GM06990 (cell line): ENCODE measurements around the gene ATXN2.

Experiments
- DNase-seq: peaks from one replicate; pipeline ENCODE4 v3.0.0-alpha.2; 2011; ENCODE audit not compliant: insufficient read length; ENCODE audit errors: extremely low read depth
- H3K27me3 ChIP-seq: replicated peaks from 2 replicates; pipeline ENCODE4 v1.6.0; 2011; ENCODE audit warnings: low read length; ENCODE audit not compliant: control insufficient read depth, insufficient read depth
- H3K36me3 ChIP-seq: 2 replicates; pipeline ENCODE4 v1.5.1; 2011; ENCODE audit warnings: low read length; ENCODE audit not compliant: control insufficient read depth, insufficient read depth
- H3K4me3 ChIP-seq: replicated peaks from 2 replicates; pipeline ENCODE4 v1.5.1; 2011; ENCODE audit warnings: low read depth, mild to moderate bottlenecking, control low read depth, low read length
- TF ChIP-seq, protein P1 (sequence below): IDR thresholded peaks from 2 replicates; pipeline ENCODE4 v1.5.1; 2011; ENCODE audit warnings: low read length, control low read depth, mild to moderate bottlenecking, inconsistent platforms; ENCODE audit not compliant: insufficient read depth, poor library complexity, severe bottlenecking

ATXN2 gene

DNA sequence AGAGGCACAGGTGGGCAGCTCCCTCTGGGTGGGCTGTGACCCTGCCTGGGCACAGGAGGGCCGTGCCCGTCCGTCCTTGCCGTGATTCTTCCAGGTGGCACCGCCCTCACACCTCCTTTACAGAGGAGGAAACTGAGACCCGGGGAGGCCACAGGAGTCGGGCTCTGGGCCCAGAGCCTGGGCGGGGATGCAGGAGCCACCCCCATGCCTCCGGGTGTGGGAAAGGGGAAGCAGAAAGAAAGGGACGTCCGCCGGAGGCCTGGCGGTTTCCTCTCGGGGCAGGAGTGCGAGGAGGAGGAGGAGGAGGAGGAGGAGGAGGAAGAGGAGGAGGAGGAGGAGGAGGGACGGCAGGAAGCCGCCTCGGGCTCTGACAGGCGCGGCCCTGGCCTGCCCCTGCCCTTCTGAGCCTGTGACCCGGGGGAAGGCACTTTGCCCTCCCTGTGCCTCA is 170.4 kb downstream of the ATXN2 start:
- peak; percentile 47 for DNase-seq
- H3K4me3 ChIP-seq: peak overlapping the region; percentile 16

DNA sequence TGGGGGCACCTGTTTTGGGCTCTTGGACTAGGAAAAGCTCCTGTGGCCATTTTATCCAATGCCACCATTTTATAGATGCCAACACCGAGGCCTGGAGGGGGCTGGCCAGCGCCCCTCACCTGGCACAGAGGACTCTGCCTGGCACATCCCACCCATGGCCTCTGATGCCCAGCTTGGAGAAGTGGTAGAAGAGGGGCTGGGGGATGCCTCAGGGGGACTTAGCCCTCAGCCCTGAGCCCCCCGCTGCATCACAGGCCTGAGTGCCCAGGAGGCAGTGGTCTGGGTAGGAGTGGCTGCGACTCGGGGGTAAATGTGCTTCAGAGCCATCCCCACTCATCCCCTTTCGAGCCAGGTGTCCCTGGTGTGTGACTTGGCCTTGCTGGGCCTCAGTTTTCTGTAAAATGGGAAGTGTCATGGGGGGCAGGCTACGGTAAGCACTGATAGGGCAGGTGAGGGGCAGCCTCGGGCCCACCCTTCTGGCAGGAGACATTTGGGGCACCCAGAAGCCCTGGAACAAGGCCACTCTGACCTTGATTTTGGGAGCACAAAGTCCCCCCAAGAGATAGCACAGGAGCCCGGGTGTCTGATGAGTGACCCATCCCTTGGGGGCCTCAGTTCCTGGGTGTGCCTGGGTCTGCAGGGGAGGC is 170.9 kb downstream of the ATXN2 start:
- TF ChIP-seq, protein P1, sequence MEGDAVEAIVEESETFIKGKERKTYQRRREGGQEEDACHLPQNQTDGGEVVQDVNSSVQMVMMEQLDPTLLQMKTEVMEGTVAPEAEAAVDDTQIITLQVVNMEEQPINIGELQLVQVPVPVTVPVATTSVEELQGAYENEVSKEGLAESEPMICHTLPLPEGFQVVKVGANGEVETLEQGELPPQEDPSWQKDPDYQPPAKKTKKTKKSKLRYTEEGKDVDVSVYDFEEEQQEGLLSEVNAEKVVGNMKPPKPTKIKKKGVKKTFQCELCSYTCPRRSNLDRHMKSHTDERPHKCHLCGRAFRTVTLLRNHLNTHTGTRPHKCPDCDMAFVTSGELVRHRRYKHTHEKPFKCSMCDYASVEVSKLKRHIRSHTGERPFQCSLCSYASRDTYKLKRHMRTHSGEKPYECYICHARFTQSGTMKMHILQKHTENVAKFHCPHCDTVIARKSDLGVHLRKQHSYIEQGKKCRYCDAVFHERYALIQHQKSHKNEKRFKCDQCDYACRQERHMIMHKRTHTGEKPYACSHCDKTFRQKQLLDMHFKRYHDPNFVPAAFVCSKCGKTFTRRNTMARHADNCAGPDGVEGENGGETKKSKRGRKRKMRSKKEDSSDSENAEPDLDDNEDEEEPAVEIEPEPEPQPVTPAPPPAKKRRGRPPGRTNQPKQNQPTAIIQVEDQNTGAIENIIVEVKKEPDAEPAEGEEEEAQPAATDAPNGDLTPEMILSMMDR: no peak
- peaks cover 6% of the 10 kb centered on the region for H3K36me3 ChIP-seq
- DNase-seq: no peak
- H3K27me3 ChIP-seq: no peaks in the 10 kb centered on the region
- H3K4me3 ChIP-seq: peak overlapping the region; percentile 3

More for the DNA sequence above, 170.4 kb downstream of the ATXN2 start:
- no peaks in the 10 kb centered on the region for H3K27me3 ChIP-seq
- TF ChIP-seq, protein P1: no peak
- peaks cover 6% of the 10 kb centered on the region for H3K36me3 ChIP-seq

DNA sequence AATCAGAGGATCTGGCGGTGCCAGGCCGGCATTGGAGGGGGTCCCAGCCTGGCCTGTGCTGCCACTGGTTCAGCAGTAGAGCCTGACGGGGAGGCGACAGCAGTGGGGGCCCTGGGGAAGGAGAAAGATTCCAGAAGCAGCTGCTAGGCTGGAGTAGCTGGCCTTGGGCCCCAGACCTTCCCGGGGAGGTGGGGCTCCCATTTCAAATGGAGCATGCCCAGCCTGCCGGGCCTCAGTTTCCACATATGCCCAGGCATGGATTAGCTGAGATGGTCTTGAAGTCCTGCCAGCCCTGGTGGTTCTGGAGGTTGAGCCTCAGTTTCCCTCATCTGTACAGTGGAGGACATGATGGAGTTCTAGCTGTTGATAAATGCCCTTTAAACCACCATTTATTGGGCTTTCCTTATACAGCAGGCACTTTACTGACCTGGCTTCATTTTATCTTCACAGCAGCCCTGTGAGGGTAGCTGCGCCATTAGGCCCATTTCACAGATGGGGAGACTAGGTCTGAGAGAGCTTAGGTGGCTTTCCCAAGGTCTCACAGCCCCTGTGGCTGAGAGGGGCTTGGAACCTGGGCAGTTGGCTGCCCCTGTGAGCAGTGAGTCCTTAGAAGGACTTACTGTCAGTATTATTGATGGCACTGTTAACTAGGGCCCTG is 171.6 kb downstream of the ATXN2 start:
- H3K27me3 ChIP-seq: no peaks in the 10 kb centered on the region
- DNase-seq: no peak
- TF ChIP-seq, protein P1: no peak
- peaks cover 6% of the 10 kb centered on the region for H3K36me3 ChIP-seq
- H3K4me3 ChIP-seq: no peak overlapping the region

DNA sequence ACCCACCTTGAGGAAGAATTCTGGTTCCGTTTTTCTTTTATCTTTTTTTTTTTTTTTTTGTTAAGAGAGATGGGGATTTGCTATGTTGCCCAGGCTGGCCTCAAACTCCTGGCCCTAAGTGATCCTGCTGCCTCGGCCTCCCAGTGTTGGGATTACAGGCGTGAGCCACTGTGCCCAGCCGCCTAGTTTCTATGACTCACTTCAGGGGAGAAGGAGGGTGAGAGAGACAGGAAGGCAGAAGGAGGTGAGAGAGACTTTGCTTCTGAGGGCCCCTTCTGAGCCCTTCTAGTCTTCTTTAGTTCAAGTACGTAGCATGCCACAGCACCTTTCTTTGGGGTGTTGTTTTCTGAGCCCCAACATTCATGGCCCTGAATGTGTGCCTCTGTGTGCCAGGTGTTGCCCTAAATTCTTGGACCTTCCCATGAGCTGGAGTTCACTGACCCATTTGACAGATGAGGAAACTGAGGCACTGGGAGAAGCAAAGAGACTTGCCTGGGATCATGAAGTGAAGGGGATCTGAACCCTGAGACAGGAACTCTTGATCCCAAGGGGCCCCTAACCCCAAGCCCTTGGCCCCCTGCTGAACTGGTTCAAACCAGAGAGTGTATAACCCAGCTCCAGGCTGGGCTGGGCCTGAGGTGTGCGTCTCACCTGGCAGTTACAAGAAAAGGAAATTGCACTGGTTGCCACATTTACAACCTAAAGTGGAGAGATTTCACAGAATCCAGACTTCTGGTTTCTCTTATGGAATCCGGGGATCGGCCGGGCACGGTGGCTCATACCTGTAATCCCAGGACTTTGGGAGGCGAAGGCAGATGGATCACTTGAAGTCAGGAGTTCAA is 172.6 kb downstream of the ATXN2 start:
- Histone ChIP-seq H3K4me3 (no peak overlapping the region), H3K36me3 (peaks cover 6% of the 10 kb centered on the region), H3K27me3 (no peaks in the 10 kb centered on the region)
- TF ChIP-seq, protein P1: no peak
- DNase-seq: no peak

DNA sequence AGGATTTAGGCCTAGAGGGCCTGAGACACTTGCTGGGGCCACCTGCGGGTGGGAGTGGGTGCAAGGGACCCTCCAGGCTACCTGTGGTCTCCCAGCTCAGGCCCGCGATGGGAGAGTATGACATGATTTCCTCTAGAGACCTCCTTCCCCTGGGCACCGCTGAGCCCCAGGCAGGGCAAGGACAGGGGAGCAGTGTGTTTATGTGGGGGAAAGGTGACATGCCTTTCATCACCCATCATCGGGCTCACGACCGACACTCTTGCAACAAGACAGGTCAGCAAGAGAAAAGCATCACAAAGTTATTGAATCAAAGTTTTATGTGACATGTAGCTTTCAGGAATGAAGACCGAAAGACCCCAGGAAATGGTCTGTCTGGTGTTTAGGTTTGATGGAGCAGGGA is 173.5 kb downstream of the ATXN2 start:
- TF ChIP-seq, protein P1: no peak
- Histone ChIP-seq H3K36me3 (peaks cover 9% of the 10 kb centered on the region), H3K4me3 (no peak overlapping the region), H3K27me3 (no peaks in the 10 kb centered on the region)
- DNase-seq: no peak
